NCI-H748 (cell line): ENCODE results near the gene PTDSS2.

Source experiments
- DNase-seq: peaks from one replicate; lab custom pipeline; 2025; ENCODE audit not compliant: unreplicated experiment; lab: John Stamatoyannopoulos, UW

PTDSS2 gene

GRCh38 chr11:488579-488978 is 38.5 kb downstream of the PTDSS2 start:
- DNase-seq = no peak

- DNase-seq = no peak
These were observed 38.9 kb downstream of the PTDSS2 start for GRCh38 chr11:488992-489391.

- no peak for DNase-seq
These were observed 39.6 kb downstream of the PTDSS2 start for GRCh38 chr11:489610-490185.

- no peak for DNase-seq
These were observed 40.3 kb downstream of the PTDSS2 start for GRCh38 chr11:490186-490929.

- DNase-seq = no peak
These were observed 40.8 kb downstream of the PTDSS2 start for GRCh38 chr11:490930-491260.

GRCh38 chr11:491358-491757 is 41.3 kb downstream of the PTDSS2 start:
- no peak for DNase-seq

GRCh38 chr11:492427-493226 is 42.5 kb downstream of the PTDSS2 start:
- no peak for DNase-seq

GRCh38 chr11:494761-495536 is 44.9 kb downstream of the PTDSS2 start:
- no peak for DNase-seq

GRCh38 chr11:495537-495931 is 45.5 kb downstream of the PTDSS2 start:
- DNase-seq = no peak

- no peak for DNase-seq
These were observed 46.9 kb downstream of the PTDSS2 start for GRCh38 chr11:496834-497564.

- DNase-seq = no peak
These were observed 47.7 kb downstream of the PTDSS2 start for GRCh38 chr11:497565-498296.

GRCh38 chr11:498297-499181 is 48.5 kb downstream of the PTDSS2 start:
- DNase-seq = no peak

- no peak for DNase-seq
These were observed 49.4 kb downstream of the PTDSS2 start for GRCh38 chr11:499201-500076.

- DNase-seq = no peak
These were observed 51.1 kb downstream of the PTDSS2 start for GRCh38 chr11:501001-501682.

- no peak for DNase-seq
These were observed 51.7 kb downstream of the PTDSS2 start for GRCh38 chr11:501683-502287.

GRCh38 chr11:502288-503178 is 52.5 kb downstream of the PTDSS2 start:
- DNase-seq = no peak
